ENCODE measurements around the gene CTTNBP2NL. TPM values are rescaled to one million over a fixed set of nuclear protein-coding genes. Genes with fewer than 3 reads are reported as not detected.
"Not testable (repeated sequence)": the region's sequence is repeated elsewhere in the genome, so short reads cannot be mapped to it uniquely, and the experiment has no call there.

The CTTNBP2NL gene
- total RNA-seq, 2 donors from 2014 or later, result 0.67 to 1.8 TPM

DNA sequence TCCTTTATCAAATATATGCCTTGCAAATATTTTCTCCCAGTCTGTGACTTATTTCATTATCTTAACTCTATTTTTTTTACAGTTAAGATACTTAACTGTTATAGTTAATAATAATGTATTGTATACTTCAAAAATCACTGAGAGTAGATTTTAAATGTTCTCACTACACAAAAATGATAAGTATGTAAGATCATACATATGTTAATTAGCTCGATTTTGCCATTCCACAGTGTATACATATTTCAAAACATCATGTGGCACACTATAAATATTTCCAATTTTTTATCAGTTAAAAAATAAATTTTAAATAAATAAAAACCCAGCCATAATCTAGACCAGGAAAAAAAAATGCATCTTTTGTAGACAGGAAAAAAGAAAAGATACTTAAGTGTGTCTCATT is 27.2 kb downstream of the CTTNBP2NL start:
- no peaks in the 10 kb centered on the region for H3K9me3 Mint-ChIP-seq
- H3K36me3 Mint-ChIP-seq, result no peaks in the 10 kb centered on the region
- no peaks in the 10 kb centered on the region for H3K4me1 Mint-ChIP-seq (ENCODE audit: low read depth in 2 of 2)
- ATAC-seq (no peak), DNase-seq (ENCODE audit: low spot score) (no peak)
- H3K27ac Mint-ChIP-seq, result no peak overlapping the region
- peaks cover 1 to 12% of the 10 kb centered on the region in 2 donors for H3K27me3 Mint-ChIP-seq
- H3K4me3 Mint-ChIP-seq, result no peak overlapping the region

DNA sequence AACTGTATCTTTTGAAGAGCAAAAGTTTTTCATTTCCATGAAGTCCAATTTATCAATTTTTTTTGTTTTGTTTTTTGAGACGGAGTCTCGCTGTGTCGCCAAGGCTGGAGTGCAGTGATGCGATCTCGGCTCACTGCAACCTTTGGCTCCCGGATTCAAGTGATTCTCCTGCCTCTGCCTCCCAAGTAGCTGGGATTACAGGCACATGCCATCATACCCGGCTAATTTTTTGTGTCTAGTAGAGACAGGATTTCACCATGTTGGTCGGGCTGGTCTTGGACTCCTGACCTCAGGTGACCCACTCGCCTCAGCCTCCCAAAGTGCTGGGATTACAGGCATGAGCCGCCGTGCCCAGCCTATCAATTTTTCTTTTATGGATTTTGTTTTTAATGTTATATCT is 27.7 kb downstream of the CTTNBP2NL start:
- not testable (repeated sequence) for H3K9me3 Mint-ChIP-seq; H3K36me3 Mint-ChIP-seq; ATAC-seq; H3K27ac Mint-ChIP-seq; H3K4me1 Mint-ChIP-seq (ENCODE audit: low read depth in 2 of 2); H3K4me3 Mint-ChIP-seq; DNase-seq (ENCODE audit: low spot score); H3K27me3 Mint-ChIP-seq

DNA sequence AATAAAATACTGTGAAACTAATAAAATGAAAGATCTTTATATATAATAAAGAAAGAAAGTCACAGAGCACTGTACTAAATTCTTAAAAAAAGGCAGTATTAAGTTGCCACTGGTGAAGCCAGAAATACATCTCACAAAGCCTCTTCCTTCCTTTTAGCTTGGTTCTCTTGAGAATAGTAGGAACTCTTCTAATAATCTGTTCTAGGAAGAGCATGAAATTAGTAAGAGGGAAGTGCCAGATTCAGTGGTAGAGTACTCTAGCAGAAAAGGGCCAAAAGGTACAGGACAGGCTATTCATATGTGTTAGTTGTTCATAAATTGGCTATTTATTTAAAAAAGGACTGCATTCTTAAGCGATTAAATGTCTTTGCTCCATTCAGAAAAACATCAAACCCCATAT is 33.7 kb downstream of the CTTNBP2NL start:
- Mint-ChIP-seq H3K4me3 (no peak overlapping the region), H3K27me3 (peaks cover 6 to 25% of the 10 kb centered on the region in 2 donors), H3K27ac (no peak overlapping the region), H3K9me3 (no peaks in the 10 kb centered on the region), H3K36me3 (no peaks in the 10 kb centered on the region), H3K4me1 (ENCODE audit: low read depth in 2 of 2) (no peaks in the 10 kb centered on the region)
- no peak for ATAC-seq
- DNase-seq (ENCODE audit: low spot score), result no peak

DNA sequence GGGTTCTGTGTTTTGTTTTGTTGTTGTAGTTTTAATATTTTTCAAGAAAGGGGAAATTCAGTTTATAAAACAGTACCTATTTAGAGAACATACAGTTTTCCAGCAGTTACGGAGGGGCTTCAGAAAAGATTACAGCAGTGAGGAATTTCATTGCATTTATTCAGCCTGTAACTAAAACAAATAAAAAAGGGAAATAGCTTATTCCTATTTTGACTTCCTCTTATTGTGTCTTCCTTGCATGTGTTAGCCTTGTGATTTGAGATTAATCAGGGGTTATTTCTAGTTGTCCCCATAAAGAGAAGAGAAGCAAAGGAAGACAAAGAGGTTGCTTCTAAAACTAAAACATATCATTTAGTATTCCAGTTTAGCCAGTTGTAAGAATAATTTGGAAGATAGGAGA is 35.0 kb downstream of the CTTNBP2NL start:
- DNase-seq (ENCODE audit: low spot score) (no peak), ATAC-seq (no peak)
- H3K4me3 Mint-ChIP-seq, result no peak overlapping the region
- no peaks in the 10 kb centered on the region for H3K4me1 Mint-ChIP-seq (ENCODE audit: low read depth in 2 of 2)
- H3K27ac Mint-ChIP-seq, result no peak overlapping the region
- H3K9me3 Mint-ChIP-seq, result no peaks in the 10 kb centered on the region
- H3K27me3 Mint-ChIP-seq, result peaks cover 8 to 31% of the 10 kb centered on the region in 2 donors
- H3K36me3 Mint-ChIP-seq, result no peaks in the 10 kb centered on the region

DNA sequence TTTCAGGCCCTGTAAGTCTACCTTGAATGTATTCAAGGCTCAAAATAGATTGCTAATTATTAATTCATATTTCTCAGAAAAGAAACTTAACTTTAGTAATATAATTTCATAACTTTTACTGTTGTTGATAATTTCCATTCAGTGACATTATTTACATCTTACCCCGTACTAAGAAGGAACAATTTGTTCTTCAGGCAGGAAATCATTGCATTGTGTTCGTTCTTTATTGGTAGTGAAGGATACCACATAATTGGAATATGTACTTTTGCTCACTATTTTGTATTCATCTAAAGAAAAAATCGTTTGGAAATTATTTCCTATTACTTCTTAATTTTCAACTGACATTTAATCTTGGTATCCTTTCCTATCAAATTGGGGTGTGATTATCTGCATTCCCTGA is 39.4 kb downstream of the CTTNBP2NL start:
- DNase-seq (ENCODE audit: low spot score) (no peak), ATAC-seq (no peak)
- H3K4me1 Mint-ChIP-seq (ENCODE audit: low read depth in 2 of 2), result no peaks in the 10 kb centered on the region
- H3K36me3 Mint-ChIP-seq, result no peaks in the 10 kb centered on the region
- H3K4me3 Mint-ChIP-seq, result no peak overlapping the region
- H3K27ac Mint-ChIP-seq, result no peak overlapping the region
- peaks cover 11 to 58% of the 10 kb centered on the region in 2 donors for H3K27me3 Mint-ChIP-seq
- no peaks in the 10 kb centered on the region for H3K9me3 Mint-ChIP-seq

DNA sequence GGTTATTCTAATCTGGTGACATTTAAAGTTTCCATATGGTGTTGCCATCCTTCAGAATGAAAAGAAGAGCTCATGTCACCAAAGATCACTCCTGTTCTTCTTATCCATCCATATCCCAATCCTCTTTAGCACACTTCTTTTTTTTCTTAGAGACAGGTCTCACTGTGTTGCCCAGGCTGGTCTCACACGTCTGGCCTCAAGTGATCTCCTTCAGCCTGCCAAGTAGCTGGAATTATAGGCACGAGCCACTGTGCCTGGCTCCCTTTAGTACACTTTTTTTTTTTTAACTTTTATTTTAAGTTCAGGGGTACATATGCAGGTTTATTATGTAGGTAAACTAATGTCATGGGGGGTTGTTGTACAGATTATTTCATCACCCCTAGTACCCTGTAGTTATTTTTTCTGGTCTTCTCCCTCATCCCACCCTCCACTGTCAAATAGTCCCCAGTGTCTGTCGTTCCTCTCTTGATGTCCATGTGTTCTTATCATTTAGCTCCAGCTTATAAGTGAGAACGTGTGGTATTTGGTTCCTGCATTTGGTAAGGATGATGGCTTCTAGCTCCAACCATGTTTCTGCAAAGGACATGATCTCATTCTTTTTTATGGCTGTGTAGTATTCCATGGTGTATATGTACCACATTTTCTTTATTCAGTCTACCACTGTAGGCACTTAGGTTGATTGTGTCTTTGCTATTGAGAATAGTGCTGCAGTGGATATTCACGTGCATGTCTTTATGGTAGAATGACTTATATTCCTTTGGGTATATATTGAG is 40.6 kb downstream of the CTTNBP2NL start:
- H3K36me3 Mint-ChIP-seq, result no peaks in the 10 kb centered on the region
- no peaks in the 10 kb centered on the region for H3K9me3 Mint-ChIP-seq
- no peak overlapping the region for H3K27ac Mint-ChIP-seq
- no peak overlapping the region for H3K4me3 Mint-ChIP-seq
- DNase-seq (ENCODE audit: low spot score), result no peak
- H3K27me3 Mint-ChIP-seq, result peaks cover 8 to 51% of the 10 kb centered on the region in 2 donors
- no peak for ATAC-seq
- no peaks in the 10 kb centered on the region for H3K4me1 Mint-ChIP-seq (ENCODE audit: low read depth in 2 of 2)

DNA sequence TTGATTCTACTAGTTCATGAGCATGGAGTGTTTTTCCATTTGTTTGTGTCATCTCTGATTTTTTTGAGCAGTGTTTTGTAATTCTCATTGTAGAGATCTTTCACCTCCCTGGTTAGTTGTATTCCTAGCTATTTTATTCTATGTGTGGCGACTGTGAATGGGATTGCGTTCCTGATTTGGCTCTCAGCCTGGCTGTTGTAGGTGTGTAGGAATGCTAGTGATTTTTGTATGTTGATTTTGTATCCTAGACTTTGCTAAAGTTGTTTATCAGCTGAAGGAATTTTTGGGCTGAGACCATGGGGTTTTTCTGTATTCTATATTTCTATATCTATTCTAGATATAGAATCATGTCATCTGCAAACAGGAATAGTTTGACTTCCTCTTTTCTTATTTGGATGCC is 42.1 kb downstream of the CTTNBP2NL start:
- not testable (repeated sequence) for H3K27ac Mint-ChIP-seq; H3K36me3 Mint-ChIP-seq; H3K4me1 Mint-ChIP-seq (ENCODE audit: low read depth in 2 of 2)

DNA sequence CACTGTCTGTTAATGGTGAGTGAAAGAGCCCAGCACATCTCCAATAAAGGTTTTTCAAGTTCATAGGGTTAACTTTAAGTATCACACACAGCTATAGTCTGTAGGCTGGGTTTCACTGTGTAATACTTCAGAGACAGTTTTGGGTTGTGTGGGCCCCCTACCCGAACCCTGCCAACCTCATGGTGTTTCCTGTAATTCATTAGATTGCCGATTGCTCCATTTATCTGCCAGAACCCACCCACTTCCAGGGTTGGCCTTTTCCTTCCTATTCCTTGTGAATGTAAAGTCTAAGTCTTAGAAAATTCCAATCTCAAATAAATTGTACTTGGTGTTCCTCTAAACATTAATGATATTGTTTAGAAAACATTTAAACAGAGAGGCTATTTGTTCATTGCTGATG is 43.6 kb downstream of the CTTNBP2NL start:
- Mint-ChIP-seq H3K27me3 (peaks cover 8 to 40% of the 10 kb centered on the region in 2 donors), H3K4me1 (ENCODE audit: low read depth in 2 of 2) (no peaks in the 10 kb centered on the region), H3K9me3 (no peaks in the 10 kb centered on the region), H3K4me3 (no peak overlapping the region), H3K36me3 (no peaks in the 10 kb centered on the region), H3K27ac (no peak overlapping the region)
- DNase-seq (ENCODE audit: low spot score) (no peak), ATAC-seq (no peak)

More for the DNA sequence above, 42.1 kb downstream of the CTTNBP2NL start:
- H3K27me3 Mint-ChIP-seq, result peaks cover 8 to 45% of the 10 kb centered on the region in 2 donors
- ATAC-seq; H3K9me3 Mint-ChIP-seq; H3K4me3 Mint-ChIP-seq; DNase-seq (ENCODE audit: low spot score): not testable (repeated sequence)

DNA sequence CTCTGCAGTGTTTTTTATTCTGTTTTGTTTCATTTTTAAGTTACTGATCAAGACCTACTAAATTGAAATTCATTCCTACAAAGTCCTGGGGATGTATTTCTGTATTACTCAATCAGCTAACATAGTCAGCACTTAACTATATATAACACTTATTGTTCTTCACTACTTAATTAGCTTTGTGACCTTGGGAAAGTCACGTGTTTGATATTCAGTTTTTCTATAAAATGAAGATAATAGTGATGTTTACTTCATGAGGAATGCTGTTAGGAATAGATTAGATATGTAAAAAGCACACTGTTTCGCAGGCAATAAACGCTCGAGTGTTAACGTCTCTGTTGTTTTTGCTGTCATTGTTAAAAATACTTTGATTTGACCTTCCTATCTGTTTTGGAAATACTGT is 44.6 kb downstream of the CTTNBP2NL start:
- no peaks in the 10 kb centered on the region for H3K36me3 Mint-ChIP-seq
- no peak for DNase-seq (ENCODE audit: low spot score)
- ATAC-seq, result no peak
- no peak overlapping the region for H3K27ac Mint-ChIP-seq
- H3K27me3 Mint-ChIP-seq, result peaks cover 8 to 37% of the 10 kb centered on the region in 2 donors
- H3K9me3 Mint-ChIP-seq, result no peaks in the 10 kb centered on the region
- no peaks in the 10 kb centered on the region for H3K4me1 Mint-ChIP-seq (ENCODE audit: low read depth in 2 of 2)
- no peak overlapping the region for H3K4me3 Mint-ChIP-seq

DNA sequence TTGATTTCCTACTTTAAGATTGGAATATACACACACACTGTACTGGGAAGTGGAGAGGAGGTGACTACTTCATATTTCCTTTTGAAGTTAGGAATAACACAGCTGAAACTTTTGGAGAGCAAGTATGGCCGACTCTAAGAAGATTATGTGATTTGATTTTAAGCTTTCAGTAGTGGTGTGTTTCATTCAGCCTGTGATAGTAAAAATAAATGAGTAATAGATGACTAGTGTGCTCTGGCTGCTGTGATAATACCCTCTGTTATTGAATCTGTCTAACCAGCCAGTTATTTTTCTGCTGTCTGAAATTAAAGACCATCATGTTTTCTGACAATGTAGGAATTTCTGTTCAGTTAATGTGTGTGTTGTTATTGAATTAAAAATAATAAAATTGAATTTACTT is 48.3 kb downstream of the CTTNBP2NL start:
- no peaks in the 10 kb centered on the region for H3K36me3 Mint-ChIP-seq

DNA sequence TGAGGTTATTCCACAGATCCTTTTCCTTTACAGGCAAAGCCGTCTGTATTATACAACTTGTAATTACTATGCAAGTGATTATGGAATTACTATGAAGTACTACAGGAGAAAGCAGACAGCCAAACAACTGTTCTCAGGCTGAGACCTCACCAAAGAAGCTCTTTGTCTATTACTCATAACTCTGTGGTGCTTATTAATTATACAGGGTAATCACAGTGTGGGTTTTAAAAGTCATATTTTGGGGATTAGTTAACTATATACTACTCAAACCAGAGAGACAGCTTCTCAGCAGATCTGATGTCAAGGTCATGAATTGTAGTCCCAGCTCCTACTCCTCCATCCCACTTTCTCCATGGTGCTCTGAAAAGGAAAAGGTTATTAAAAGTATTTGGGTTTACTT is 49.6 kb downstream of the CTTNBP2NL start:
- Mint-ChIP-seq H3K4me1 (ENCODE audit: low read depth in 2 of 2) (no peaks in the 10 kb centered on the region), H3K27me3 (peaks cover 5 to 8% of the 10 kb centered on the region in 2 donors), H3K27ac (no peak overlapping the region), H3K4me3 (no peak overlapping the region), H3K9me3 (no peaks in the 10 kb centered on the region), H3K36me3 (no peaks in the 10 kb centered on the region)
- no peak for DNase-seq (ENCODE audit: low spot score)
- no peak for ATAC-seq

More for the DNA sequence above, 48.3 kb downstream of the CTTNBP2NL start:
- no peak overlapping the region for H3K4me3 Mint-ChIP-seq
- H3K4me1 Mint-ChIP-seq (ENCODE audit: low read depth in 2 of 2), result no peaks in the 10 kb centered on the region
- no peak for ATAC-seq
- no peak for DNase-seq (ENCODE audit: low spot score)
- no peaks in the 10 kb centered on the region for H3K9me3 Mint-ChIP-seq
- H3K27ac Mint-ChIP-seq, result no peak overlapping the region
- peaks cover 2 to 7% of the 10 kb centered on the region in 2 donors for H3K27me3 Mint-ChIP-seq

DNA sequence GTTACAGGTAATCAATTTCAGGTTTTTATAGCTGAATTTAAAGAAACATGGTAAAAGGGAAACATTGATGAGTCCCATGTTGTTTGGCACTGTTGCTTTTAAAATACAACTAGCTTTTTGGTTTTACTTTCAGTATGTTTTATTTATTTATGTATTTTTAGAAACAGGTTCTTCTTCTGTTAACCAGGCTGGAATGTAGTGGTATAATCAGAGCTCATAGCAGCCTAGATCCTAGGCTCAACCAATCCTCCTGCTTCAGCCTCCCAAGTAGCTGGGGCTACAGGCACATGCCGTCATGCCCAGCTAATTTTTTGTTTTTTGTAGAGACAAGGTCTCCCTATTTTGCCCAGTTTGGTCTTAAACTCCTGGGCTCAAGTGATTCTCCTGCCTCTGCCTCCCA is 50.4 kb downstream of the CTTNBP2NL start:
- H3K9me3 Mint-ChIP-seq, result no peaks in the 10 kb centered on the region
- H3K27me3 Mint-ChIP-seq, result peaks cover 5% of the 10 kb centered on the region in 2 donors
- H3K4me3 Mint-ChIP-seq, result no peak overlapping the region
- H3K4me1 Mint-ChIP-seq (ENCODE audit: low read depth in 2 of 2), result no peaks in the 10 kb centered on the region
- ATAC-seq, result no peak
- DNase-seq (ENCODE audit: low spot score), result no peak
- H3K27ac Mint-ChIP-seq, result no peak overlapping the region
- no peaks in the 10 kb centered on the region for H3K36me3 Mint-ChIP-seq

DNA sequence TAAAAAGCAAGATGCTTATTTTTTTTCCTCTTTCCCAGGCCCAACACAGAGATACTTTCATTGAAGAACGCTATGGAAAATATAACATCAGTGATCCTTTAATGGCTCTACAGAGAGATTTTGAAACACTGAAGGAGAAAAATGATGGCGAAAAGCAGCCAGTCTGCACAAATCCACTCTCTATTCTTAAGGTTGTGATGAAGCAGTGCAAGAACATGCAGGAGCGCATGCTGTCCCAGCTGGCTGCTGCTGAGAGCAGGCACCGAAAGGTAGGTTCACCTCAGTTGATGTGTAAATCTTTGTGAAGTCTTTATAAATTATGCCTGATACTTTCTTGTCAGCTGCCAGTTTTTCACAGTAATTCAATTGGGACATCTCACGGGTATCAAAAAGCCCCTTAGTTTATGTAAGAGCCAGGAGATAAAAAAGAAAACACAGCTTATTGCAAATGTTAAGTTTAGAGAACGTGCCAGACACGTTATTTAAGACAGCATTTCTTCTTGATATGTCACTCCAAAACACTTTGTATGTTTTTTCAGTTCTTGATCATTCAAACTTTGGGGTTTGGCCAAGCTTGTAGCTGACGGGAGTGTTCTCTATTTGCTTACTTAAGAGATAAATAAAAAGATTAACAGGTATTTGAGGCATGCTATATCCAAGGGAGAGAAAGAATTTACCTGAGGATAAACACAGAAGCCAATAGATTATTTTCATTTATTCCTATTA is 53.1 kb downstream of the CTTNBP2NL start:
- Mint-ChIP-seq H3K27me3 (peaks cover 2 to 6% of the 10 kb centered on the region in 2 donors), H3K27ac (no peak overlapping the region), H3K4me1 (ENCODE audit: low read depth in 2 of 2) (no peaks in the 10 kb centered on the region), H3K4me3 (no peak overlapping the region), H3K36me3 (no peaks in the 10 kb centered on the region), H3K9me3 (no peaks in the 10 kb centered on the region)
- DNase-seq (ENCODE audit: low spot score), result no peak
- no peak for ATAC-seq

DNA sequence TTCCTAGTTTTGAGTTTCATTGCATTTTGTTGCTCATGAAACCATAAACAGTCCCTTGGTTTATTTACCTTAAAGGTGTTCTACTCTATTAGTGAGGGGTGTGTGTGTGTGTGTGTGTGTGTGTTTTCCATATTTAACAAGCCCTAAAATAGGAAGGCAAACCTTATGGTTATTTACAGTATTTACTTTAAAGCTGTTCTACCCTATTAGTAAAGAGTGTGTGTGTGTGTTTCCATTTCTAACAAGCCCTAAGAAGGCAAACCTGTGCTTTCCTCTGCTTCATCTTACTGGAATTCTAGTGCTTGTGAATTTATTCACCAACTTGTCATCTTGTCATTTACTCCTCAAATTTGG is 53.6 kb downstream of the CTTNBP2NL start:
- no peaks in the 10 kb centered on the region for H3K9me3 Mint-ChIP-seq

More for the DNA sequence above, 53.6 kb downstream of the CTTNBP2NL start:
- Mint-ChIP-seq H3K4me1 (ENCODE audit: low read depth in 2 of 2) (no peaks in the 10 kb centered on the region), H3K27ac (no peak overlapping the region), H3K27me3 (peaks cover 0 to 9% of the 10 kb centered on the region in 2 donors), H3K36me3 (no peaks in the 10 kb centered on the region), H3K4me3 (no peak overlapping the region)
- DNase-seq (ENCODE audit: low spot score) (no peak), ATAC-seq (no peak)

All from natural killer cell treated with Interleukin-12 subunit alpha and Interleukin-12 subunit beta and Interleukin-15 and Interleukin-18, amount 100 ng/mL, for 72 hours (primary cell).